NCI-H226 (cell line): ENCODE results near the gene SNAP23.

ENCODE experiments used
- DNase-seq: peaks from one replicate; pipeline ENCODE4 v3.0.0-alpha.2; 2015

SNAP23 gene

GRCh38 chr15:42575188-42576039 is 80.0 kb downstream of the SNAP23 start, which contains the start of gene STARD9:
STARD9 (plus strand) TSS chr15:42575606; CDS start chr15:42575716, 110 bp downstream.
- peak; percentile 84 for DNase-seq

- no peak for DNase-seq
Observed at GRCh38 chr15:42576040-42576594, 80.7 kb downstream of the SNAP23 start.

GRCh38 chr15:42576776-42577175 is 81.3 kb downstream of the SNAP23 start:
- no peak for DNase-seq

GRCh38 chr15:42577514-42578031 is 82.1 kb downstream of the SNAP23 start:
- no peak for DNase-seq

GRCh38 chr15:42578984-42579537 is 83.6 kb downstream of the SNAP23 start:
- no peak for DNase-seq

- peak; percentile 2 for DNase-seq
Observed at GRCh38 chr15:42581272-42581730, 85.9 kb downstream of the SNAP23 start.
